ENCODE results near the gene PLB1. TPM values are rescaled to one million over a fixed set of nuclear protein-coding genes. Genes with fewer than 3 reads are reported as not detected.

Gene PLB1
- total and polyA plus RNA-seq, 7 experiments from 2014 or later, result 0.47 to 6.4 (median 1.2) TPM

DNA sequence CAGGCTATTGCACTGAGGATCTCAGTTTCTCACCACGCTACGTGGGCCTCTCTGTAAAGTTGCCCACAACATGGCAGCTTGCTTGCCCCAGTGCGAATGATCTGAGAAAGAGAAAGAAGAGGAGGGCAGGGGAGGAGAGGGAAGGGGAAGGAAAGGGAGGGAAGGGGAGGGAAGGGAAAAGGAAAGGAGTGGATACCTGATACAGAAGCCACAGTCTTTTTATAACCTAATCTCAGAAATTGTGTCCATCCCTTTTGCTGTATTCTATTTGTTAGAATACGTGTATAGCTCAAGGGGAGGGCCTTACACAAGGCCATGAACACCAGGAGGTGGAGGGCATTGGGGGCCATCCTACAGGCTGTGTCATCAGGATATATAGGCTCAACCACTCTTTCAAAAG lies 177.5 kb downstream of the PLB1 start:
- H3K4me3 ChIP-seq (ENCODE audit: low read length), result no peak overlapping the region
- intact Hi-C loops (cut with micrococcal nuclease), result no loop called here
- ATAC-seq (no peak), DNase-seq (no peak)
- Mint-ChIP-seq H3K4me1 (peaks cover 0 to 5% (median 0%) of the 10 kb centered on the region in 7 donors), H3K4me3 (no peak overlapping the region), H3K9me3 (peaks cover 7 to 25% (median 15%) of the 10 kb centered on the region in 11 donors), H3K36me3 (peaks cover 0 to 14% (median 6%) of the 10 kb centered on the region in 5 donors), H3K27me3 (no peaks in the 10 kb centered on the region), H3K27ac (no peak overlapping the region)
- ChIA-PET POLR2A (no interaction called here), CTCF (no interaction called here)
- no peaks in the 10 kb centered on the region for H3K36me3 ChIP-seq (ENCODE audit: control insufficient read depth in 2 of 3, insufficient read depth in 3 of 3, low read length in 3 of 3)
- no peaks in the 10 kb centered on the region for H3K27me3 ChIP-seq (ENCODE audit: control insufficient read depth in 2 of 2, insufficient read depth in 2 of 2, low read length in 2 of 2)
- H3K9me3 ChIP-seq (ENCODE audit: control insufficient read depth in 2 of 3, low read length in 3 of 3), result no peaks in the 10 kb centered on the region
- no peaks in the 10 kb centered on the region for H3K4me1 ChIP-seq (ENCODE audit: control insufficient read depth in 2 of 2, insufficient read depth in 2 of 2, low read length in 2 of 2)
- H3K27ac ChIP-seq (ENCODE audit: low read depth, low read length), result no peak overlapping the region

DNA sequence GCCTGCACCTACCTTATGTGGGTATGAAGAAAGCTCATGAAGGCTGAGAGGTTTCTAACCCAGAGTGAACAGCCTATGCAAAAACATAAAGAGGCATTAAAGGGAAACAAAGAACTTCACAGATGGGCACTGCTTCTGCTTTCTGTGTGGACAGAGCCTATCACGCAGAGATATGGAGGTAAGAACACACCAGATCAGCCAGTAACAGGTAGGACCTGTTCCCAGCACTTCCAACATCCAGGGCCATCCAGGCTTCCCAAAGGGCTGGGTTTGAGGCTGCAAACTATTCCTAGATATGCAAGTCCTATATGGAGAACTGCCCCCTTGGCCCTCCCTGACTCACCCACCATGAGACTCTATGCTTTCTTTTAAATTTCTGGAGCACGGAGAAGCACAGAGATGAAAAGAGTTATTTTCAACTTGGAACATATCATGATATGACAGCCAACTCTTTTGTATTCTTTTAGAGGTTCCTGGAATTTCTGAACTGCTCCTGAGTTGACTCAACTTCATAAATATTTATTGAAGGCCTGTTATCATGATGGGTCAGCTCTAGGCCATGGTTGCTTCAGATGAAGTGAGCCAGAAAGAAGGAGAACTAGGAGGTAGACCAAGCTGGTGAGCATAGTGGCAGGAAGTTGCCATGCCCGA lies 178.3 kb downstream of the PLB1 start:
- no peak overlapping the region for H3K4me3 Mint-ChIP-seq
- intact Hi-C loops (cut with micrococcal nuclease), result no loop called here
- CTCF ChIA-PET, result no interaction called here
- DNase-seq (no peak), ATAC-seq (no peak)
- H3K27me3 Mint-ChIP-seq, result no peaks in the 10 kb centered on the region
- H3K36me3 ChIP-seq (ENCODE audit: control insufficient read depth in 2 of 3, insufficient read depth in 3 of 3, low read length in 3 of 3), result no peaks in the 10 kb centered on the region
- H3K9me3 Mint-ChIP-seq, result peaks cover 7 to 25% (median 15%) of the 10 kb centered on the region in 11 donors
- no peaks in the 10 kb centered on the region for H3K9me3 ChIP-seq (ENCODE audit: control insufficient read depth in 2 of 3, low read length in 3 of 3)
- no peak overlapping the region for H3K4me3 ChIP-seq (ENCODE audit: low read length)
- H3K27me3 ChIP-seq (ENCODE audit: control insufficient read depth in 2 of 2, insufficient read depth in 2 of 2, low read length in 2 of 2), result no peaks in the 10 kb centered on the region
- H3K36me3 Mint-ChIP-seq, result peaks cover 0 to 14% (median 6%) of the 10 kb centered on the region in 5 donors
- no peak overlapping the region for H3K27ac ChIP-seq (ENCODE audit: low read depth, low read length)
- no peaks in the 10 kb centered on the region for H3K4me1 ChIP-seq (ENCODE audit: control insufficient read depth in 2 of 2, insufficient read depth in 2 of 2, low read length in 2 of 2)
- no peak overlapping the region for H3K27ac Mint-ChIP-seq
- peaks cover 0 to 10% (median 0%) of the 10 kb centered on the region in 7 donors for H3K4me1 Mint-ChIP-seq
- POLR2A ChIA-PET, result no interaction called here

DNA sequence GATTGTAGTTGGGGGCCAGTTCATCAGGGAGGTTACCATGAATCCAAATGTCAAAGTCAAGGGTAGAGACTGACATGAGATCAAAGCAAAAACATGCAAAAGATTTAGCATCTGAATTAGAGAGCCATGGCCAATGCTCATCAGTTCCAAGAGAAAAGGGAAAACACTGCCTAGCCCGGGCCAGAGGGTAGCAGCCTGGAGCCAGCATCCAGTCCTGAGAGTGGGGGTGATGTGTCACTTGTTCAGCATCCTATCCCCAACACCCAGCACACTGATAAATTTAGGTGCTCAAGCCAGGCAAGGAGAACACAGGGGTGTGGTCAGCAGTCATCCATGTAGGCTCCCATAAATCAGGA lies 178.8 kb downstream of the PLB1 start:
- intact Hi-C loops (cut with micrococcal nuclease), result no loop called here
- Histone ChIP-seq H3K27ac (ENCODE audit: low read depth, low read length) (no peak overlapping the region), H3K9me3 (ENCODE audit: control insufficient read depth in 2 of 3, low read length in 3 of 3) (no peaks in the 10 kb centered on the region), H3K36me3 (ENCODE audit: control insufficient read depth in 2 of 3, insufficient read depth in 3 of 3, low read length in 3 of 3) (no peaks in the 10 kb centered on the region), H3K27me3 (ENCODE audit: control insufficient read depth in 2 of 2, insufficient read depth in 2 of 2, low read length in 2 of 2) (no peaks in the 10 kb centered on the region), H3K4me1 (ENCODE audit: control insufficient read depth in 2 of 2, insufficient read depth in 2 of 2, low read length in 2 of 2) (no peaks in the 10 kb centered on the region), H3K4me3 (ENCODE audit: low read length) (no peak overlapping the region)
- H3K4me1 Mint-ChIP-seq, result peaks cover 0 to 15% (median 0%) of the 10 kb centered on the region in 7 donors
- H3K9me3 Mint-ChIP-seq, result peaks cover 7 to 25% (median 15%) of the 10 kb centered on the region in 11 donors
- DNase-seq (no peak), ATAC-seq (no peak)
- POLR2A ChIA-PET, result no interaction called here
- H3K4me3 Mint-ChIP-seq, result no peak overlapping the region
- H3K27me3 Mint-ChIP-seq, result no peaks in the 10 kb centered on the region
- CTCF ChIA-PET, result no interaction called here
- peaks cover 0 to 14% (median 6%) of the 10 kb centered on the region in 5 donors for H3K36me3 Mint-ChIP-seq
- H3K27ac Mint-ChIP-seq, result no peak overlapping the region

DNA sequence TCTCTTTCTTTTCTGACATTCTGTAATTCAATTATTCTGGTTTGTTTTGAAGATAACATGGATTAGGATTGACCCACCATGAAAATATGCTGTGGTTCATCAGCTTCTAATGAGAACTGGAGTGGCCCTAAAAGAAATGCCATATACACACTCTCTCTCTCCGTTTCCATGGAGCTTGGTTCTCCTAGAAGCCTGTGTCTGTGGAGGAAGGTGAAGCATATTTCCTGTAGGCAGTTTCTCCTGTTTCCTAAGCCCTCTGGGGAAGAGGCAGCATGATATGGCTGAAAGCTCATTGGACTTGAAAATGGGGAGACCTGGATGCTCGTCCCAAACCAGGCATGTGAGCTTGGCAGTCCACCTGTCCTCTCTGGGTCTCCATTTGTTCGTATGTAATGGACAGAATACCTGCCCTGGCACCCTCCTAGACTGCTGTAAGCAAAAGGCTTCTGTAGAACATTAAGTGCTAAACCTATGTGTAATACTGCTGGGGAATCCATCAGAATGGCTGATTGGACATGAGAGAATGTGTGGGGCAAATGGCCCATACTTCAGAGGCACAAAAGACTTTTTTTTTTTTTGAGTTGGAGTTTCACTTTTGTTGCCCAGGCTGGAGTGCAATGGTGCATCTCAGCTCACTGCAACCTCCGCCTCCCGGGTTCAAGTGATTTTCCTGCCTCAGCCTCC lies 180.4 kb downstream of the PLB1 start:
- Histone ChIP-seq H3K9me3 (ENCODE audit: control insufficient read depth in 2 of 3, low read length in 3 of 3) (no peaks in the 10 kb centered on the region), H3K4me3 (ENCODE audit: low read length) (no peak overlapping the region), H3K4me1 (ENCODE audit: control insufficient read depth in 2 of 2, insufficient read depth in 2 of 2, low read length in 2 of 2) (peaks cover 7 to 10% of the 10 kb centered on the region in 2 donors), H3K27me3 (ENCODE audit: control insufficient read depth in 2 of 2, insufficient read depth in 2 of 2, low read length in 2 of 2) (no peaks in the 10 kb centered on the region), H3K27ac (ENCODE audit: low read depth, low read length) (no peak overlapping the region), H3K36me3 (ENCODE audit: control insufficient read depth in 2 of 3, insufficient read depth in 3 of 3, low read length in 3 of 3) (no peaks in the 10 kb centered on the region)
- Mint-ChIP-seq H3K4me1 (peaks cover 3 to 27% (median 11%) of the 10 kb centered on the region in 7 donors), H3K27me3 (no peaks in the 10 kb centered on the region), H3K27ac (no peak overlapping the region), H3K9me3 (peaks cover 7 to 23% (median 14%) of the 10 kb centered on the region in 11 donors), H3K4me3 (no peak overlapping the region), H3K36me3 (peaks cover 0 to 14% (median 6%) of the 10 kb centered on the region in 5 donors)
- no peak for ATAC-seq
- ChIA-PET CTCF (no interaction called here), POLR2A (interaction anchor here (1.1 kb wide), 1 partner anchor 11 kb away, joined by 3 read pairs; no protein-coding TSS in a partner anchor)
- no peak for DNase-seq
- intact Hi-C loops (cut with micrococcal nuclease), result no loop called here

DNA sequence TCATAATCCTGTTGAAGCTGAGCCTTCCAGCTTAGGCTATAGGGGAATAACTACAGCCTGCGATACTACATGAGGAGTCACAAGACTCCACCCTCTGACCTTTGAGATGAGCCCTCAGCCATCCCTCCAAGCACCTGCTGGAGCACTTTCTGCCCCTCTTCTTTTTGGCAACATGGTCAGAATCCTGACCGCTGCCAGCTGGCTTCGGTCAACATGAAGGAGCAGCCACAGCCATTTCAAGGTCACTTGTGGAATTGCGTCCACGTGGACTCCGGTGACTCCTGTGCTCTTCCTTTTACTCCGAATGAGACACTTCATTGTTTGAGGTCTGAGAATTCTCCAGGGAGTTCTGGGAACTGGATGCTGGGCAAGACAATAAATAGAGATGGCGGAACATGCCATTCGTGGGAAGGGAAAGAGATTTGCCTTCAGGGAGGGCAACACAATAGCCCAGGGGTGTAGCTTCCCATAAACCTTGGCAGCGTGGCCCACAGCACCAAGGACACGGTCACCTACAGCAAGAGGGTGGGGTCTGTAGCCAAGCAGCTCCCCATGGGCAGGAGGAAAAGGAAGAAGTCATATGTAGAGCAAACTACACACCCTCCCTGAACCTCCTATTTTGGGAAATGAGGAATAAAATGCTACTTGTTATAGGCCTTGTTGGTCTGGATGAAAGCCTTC lies 182.5 kb downstream of the PLB1 start:
- no peak for DNase-seq

DNA sequence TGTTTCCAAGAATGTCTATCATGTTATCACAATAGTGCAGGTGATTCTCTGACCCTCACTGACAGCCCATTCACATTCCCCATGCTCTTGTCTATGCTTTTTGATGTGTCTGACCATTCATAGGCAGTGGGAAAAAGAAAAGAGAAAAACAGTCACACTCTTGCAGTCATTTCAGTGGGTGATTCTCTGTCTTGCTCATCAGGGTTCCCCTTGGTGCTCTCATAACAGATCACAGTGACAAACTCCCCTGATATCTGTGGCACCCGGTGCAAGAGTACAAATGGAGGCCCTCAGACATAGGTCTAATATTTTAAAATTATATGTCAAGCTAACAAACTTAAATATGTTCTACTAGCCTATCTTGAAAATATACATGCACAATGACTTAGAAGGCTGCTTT lies 183.1 kb downstream of the PLB1 start:
- ChIA-PET CTCF (no interaction called here), POLR2A (no interaction called here)
- Mint-ChIP-seq H3K36me3 (peaks cover 0 to 5% (median 0%) of the 10 kb centered on the region in 5 donors), H3K27me3 (no peaks in the 10 kb centered on the region), H3K27ac (peak overlapping the region in 5 of 9 donors; percentile 5 to 53 (median 48)), H3K4me3 (no peak overlapping the region), H3K9me3 (peaks cover 0 to 5% (median 0%) of the 10 kb centered on the region in 11 donors), H3K4me1 (peaks cover 10 to 37% (median 19%) of the 10 kb centered on the region in 7 donors)
- H3K4me3 ChIP-seq (ENCODE audit: low read length), result no peak overlapping the region
- intact Hi-C loops (cut with micrococcal nuclease), result no loop called here
- no peak overlapping the region for H3K27ac ChIP-seq (ENCODE audit: low read depth, low read length)
- H3K9me3 ChIP-seq (ENCODE audit: control insufficient read depth in 2 of 3, low read length in 3 of 3), result no peaks in the 10 kb centered on the region
- peak in 1 of 9 donors; percentile 44 for DNase-seq
- H3K4me1 ChIP-seq (ENCODE audit: control insufficient read depth in 2 of 2, insufficient read depth in 2 of 2, low read length in 2 of 2), result peaks cover 10 to 15% of the 10 kb centered on the region in 2 donors
- H3K27me3 ChIP-seq (ENCODE audit: control insufficient read depth in 2 of 2, insufficient read depth in 2 of 2, low read length in 2 of 2), result no peaks in the 10 kb centered on the region
- no peaks in the 10 kb centered on the region for H3K36me3 ChIP-seq (ENCODE audit: control insufficient read depth in 2 of 3, insufficient read depth in 3 of 3, low read length in 3 of 3)
- no peak for ATAC-seq

More for the DNA sequence above, 182.5 kb downstream of the PLB1 start:
- H3K9me3 Mint-ChIP-seq, result peaks cover 0 to 8% (median 4%) of the 10 kb centered on the region in 11 donors
- CTCF ChIA-PET, result no interaction called here
- H3K27ac Mint-ChIP-seq, result peak overlapping the region in 1 of 9 donors; percentile 15
- intact Hi-C loops (cut with micrococcal nuclease), result no loop called here
- H3K27me3 Mint-ChIP-seq, result no peaks in the 10 kb centered on the region
- POLR2A ChIA-PET, result no interaction called here
- Histone ChIP-seq H3K4me1 (ENCODE audit: control insufficient read depth in 2 of 2, insufficient read depth in 2 of 2, low read length in 2 of 2) (peaks cover 10 to 15% of the 10 kb centered on the region in 2 donors), H3K27me3 (ENCODE audit: control insufficient read depth in 2 of 2, insufficient read depth in 2 of 2, low read length in 2 of 2) (no peaks in the 10 kb centered on the region), H3K27ac (ENCODE audit: low read depth, low read length) (no peak overlapping the region), H3K36me3 (ENCODE audit: control insufficient read depth in 2 of 3, insufficient read depth in 3 of 3, low read length in 3 of 3) (no peaks in the 10 kb centered on the region), H3K4me3 (ENCODE audit: low read length) (no peak overlapping the region), H3K9me3 (ENCODE audit: control insufficient read depth in 2 of 3, low read length in 3 of 3) (no peaks in the 10 kb centered on the region)
- peaks cover 0 to 8% (median 0%) of the 10 kb centered on the region in 5 donors for H3K36me3 Mint-ChIP-seq
- H3K4me3 Mint-ChIP-seq, result no peak overlapping the region
- H3K4me1 Mint-ChIP-seq, result peaks cover 10 to 37% (median 19%) of the 10 kb centered on the region in 7 donors
- ATAC-seq, result no peak

Data from naive thymus-derived CD4-positive, alpha-beta T cell (primary cell).